HG02884 (cell line): ENCODE data around the gene RUNX1.
"Not testable (repeated sequence)": the region's sequence is repeated elsewhere in the genome, so short reads cannot be mapped to it uniquely, and the experiment has no call there.

Experiments used
- ATAC-seq: cut with Tn5 transposase; IDR thresholded peaks from one replicate; pipeline ENCODE4 v1.9.1; 2021; ENCODE audit warnings: mild to moderate bottlenecking, moderate library complexity; ENCODE audit not compliant: unreplicated experiment

The RUNX1 gene

DNA sequence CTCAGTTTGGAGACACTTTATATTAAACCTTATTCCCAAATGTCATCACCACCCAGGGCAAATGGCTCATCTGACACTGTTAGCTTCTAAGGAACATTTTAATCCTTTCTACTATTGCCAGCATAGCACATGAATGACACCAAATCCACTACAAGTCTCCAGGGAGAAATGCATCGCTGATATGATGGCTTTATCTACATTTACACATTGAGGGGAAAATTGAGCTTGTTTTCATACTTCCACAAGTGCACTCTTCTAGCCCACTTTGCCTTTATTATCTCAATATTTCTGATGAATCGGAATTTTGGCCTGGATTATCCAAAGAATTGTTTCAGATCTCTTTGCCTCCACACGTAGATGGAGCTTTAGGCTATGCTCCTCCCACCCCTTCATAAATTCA lies 75.4 kb downstream of the RUNX1 start:
- ATAC-seq: no peak

DNA sequence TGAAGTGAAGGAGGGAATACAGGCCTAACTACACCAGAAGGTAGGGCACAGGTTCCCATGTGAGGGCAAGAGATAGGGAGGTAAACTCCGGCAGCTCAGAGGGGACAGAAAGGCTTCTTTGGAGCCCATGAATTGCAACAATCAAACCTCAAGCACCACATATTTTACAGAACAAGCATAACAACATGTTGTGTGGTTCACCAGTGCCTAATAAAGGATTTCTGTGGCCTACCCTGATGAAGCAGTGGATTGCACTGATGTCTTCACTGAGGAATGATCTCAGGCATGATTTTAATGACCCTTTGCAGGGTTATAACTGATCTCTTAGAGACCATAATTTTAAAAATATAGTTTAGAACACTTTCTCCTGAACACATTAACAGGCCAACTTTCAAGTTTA lies 77.4 kb downstream of the RUNX1 start:
- ATAC-seq: no peak

DNA sequence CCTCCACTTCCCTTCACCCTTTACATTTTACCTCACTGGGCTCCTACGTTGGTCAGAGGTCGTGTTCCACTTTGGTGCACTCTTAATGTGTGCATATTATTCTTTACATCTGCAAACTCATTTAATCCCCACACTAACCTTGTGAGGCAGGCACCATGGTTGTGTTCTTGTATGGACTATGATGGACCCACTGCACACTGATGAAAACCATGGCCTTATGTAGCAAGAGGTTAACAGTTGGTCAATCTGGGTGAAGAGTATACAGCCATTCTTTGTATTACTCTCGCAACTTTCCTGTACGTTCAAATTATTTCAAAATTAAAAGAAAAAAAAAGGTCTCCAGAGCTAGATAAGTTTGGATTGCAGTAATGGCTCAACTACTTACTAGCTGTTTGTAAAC lies 78.5 kb downstream of the RUNX1 start:
- ATAC-seq: no peak

DNA sequence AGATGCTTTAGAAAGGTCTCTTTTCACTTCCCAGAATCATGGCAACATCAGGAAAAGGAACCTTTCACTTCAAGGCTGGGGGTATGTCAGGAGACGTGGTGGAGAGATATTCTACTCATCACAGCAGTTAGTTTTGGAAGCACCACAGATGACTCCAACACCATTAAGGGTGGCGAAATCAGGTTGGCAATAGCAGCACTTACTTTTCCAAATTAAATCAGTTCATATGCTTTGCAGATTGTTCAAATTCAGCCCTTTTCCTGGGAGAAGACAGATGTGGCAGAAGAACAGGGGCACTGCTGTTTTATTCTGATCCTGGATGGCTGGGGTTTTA lies 79.0 kb downstream of the RUNX1 start:
- ATAC-seq: no peak

DNA sequence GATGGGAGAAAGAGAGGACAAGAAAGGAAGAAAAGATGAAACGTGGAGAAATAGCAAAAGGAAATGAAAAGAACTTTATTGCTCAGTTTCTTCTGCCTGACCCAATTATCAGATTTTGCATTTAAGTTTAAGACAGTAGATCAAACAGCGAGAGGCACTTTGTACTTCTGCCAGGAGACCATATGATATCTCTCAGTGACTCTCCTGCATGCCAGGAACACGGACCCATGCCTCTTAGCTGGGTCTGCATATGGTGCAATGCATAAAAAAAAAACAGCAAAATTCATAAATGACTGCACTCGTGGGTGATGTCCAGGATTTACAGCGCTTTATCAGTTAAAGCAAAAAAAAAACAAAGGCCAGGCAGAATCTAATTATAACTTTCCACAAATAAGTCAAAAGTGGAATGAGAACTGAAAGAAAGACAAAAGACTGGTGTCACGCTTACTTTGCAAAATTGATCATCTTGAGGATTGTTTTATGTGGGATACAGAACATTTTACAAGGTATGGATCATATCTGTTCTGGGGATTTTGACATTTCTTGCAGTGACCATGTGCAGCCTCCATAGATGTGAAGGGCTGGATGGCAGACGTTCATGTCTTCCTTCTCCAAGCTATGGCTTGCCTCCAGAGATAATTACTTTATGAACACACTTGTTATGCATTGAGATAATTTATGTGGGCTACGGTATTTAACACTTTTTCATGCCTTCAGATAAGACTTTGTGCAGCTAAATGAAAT lies 79.5 kb downstream of the RUNX1 start:
- ATAC-seq: no peak

DNA sequence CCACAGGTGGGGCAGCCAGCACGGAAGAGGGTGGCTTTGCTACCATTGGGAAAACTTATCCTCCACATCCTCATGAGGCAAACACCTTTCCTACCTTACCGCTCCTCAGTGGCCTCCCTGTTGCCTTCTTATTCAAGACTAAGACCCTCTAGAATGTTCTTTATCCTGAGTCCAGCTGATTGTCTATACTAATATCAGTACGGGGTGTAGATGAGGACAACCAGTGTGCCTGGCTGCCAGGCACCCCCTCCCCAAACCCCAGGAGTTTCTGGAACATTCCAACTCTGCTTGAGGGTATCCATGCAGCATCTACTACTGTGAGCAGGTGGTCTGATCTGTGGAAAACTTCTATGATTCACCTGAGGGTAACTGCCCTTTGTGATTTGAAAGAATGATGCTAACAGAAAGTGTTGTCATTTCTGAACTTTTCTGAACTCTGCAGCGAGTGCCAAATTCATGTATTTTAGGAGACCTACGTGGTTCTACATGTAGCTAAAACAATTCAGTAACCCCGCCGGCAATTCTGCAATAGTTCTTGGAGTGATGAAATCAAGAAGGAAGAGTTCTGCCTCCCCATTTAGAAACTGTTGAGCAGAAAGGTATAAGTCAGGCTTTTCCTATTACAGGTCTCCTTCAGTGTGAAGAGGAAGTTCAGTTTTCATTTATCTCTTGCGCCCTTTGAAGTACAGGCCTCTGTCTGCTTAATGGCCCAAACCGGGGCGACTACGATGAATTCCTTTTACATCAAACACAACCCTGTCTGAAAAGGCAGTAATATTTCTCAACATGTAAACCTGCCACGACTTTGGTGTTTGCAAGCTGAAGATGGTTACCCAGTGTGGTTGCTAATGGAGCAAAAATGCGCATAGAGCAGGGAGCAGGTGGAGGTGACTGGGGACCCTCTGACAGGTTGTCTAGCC lies 80.4 kb downstream of the RUNX1 start:
- no peak for ATAC-seq

DNA sequence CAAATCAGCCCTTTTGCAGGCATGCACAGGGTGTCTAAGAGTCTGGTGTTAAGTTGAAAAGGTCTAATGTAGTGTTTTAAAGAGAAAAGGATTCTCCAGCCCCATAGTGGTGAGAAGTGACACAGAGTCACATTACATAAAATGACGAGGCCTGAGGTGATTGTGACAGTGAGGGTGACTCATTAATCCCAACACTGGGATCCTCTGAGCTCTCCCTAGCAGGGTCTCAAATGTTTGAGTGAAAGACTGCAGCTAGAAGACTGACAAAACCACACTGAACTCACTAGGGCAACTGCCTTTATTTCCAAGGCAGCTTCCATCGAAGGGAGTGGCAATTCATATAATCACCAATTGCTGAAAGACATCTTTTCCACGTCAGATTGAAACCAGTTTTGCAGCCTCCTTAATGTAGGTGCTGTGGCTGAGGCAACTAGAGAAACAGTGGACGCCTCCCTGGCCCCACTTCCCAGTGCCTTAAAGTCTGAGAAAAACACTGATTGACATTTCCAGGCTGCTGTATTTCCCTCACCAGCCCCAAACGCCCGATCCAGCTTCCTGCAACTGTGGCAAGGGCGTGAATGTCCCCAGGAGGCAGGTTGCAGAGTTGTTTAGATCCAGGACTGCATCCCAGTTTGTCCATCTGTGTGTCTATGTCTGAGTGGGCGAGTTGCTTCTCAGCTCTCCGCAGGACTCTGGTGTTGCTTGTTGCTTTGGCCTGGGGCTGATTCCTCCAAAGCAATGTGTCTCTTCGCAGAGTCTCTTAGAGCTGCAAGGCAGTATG lies 81.4 kb downstream of the RUNX1 start:
- no peak for ATAC-seq

DNA sequence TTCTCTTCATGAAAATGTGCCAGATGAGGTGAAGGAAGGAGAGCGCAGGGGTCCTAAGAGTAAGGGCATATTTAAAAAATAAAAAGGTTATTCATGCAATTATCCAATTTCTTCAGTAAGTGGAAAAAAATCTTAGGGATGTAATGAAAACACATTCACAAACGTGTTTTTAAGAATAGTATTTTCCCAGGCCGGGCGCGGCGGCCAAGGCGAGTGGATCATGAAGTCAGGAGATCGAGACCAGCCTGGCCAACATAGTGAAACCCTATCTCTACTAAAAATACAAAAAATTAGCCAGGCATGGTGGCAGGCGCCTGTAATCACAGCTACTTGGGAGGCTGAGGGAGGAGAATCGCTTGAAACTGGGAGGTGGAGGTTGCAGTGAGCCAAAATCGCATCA lies 82.2 kb downstream of the RUNX1 start:
- ATAC-seq: not testable (repeated sequence)

DNA sequence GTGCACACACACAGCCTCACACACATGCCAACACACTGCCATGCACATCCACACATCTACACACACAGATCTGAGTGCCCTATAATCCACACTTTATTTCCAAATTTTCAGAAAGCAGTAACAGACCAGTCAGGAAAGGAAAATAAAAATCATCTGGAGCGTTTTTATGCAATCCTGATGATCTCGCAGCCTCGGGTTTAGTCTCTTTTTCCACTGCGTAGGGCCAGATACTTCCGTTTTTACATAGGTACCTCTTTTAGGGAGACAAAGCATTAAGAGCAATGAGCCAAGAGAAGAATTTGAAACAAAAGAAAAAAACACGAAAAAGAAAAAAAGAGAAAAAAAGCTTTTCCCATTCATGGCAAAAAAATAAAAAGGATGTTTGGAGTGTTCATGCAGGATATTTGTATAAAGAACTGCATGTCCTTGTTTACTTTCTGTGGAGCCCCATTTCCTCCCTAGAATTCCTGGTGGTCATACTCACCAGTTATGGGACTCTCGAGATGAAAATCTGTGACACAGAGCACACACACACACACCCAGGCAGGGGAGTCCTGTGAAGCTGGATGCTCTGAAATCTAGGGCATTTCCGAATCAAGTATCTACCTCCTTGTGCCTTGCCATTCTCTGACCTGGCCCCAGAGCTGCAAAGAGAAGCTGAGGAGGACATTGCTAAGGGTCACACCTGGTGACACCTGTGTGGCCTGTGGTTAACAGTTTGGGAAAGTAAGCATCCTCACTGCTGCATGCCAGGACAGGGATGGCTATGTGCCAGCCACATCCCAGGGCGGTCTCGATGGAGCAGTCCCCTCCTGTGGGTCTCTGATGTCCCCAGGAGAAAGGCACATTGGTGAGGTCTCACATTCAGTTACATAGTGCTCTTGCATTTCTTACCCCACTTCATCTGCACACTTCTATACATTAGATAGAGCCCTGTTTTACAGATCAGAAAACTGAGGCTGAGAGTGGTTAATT lies 83.6 kb downstream of the RUNX1 start:
- no peak for ATAC-seq

DNA sequence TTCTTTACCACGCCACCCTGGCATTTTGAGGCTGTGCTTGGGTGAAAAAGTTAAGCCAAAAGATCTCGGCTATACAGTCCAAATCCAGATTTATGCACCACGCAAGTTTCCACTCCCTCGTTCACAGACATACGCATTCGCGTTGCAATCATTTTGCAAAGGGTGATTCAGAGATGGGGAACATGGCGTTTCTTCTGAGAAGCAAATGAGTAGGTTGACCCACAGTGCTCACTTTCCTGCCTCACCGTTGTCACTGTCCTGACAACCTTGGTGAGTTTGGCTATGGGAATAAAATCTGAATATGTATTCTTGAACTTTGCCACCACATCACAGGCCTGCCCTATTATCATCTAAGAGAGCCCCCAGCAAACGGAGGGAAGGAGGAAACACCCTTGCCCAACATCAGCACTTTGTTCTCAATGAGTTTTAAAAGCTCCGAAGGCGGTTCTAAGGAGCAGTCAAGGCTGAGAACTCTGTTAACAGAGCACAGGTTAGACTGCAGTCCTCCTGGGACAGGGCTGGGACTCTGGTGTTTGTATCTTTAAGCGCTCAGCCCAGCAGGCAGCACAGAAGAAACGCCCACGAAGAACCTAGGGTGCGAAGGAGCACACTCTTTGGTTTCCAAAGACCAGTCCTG lies 86.4 kb downstream of the RUNX1 start:
- ATAC-seq: no peak

DNA sequence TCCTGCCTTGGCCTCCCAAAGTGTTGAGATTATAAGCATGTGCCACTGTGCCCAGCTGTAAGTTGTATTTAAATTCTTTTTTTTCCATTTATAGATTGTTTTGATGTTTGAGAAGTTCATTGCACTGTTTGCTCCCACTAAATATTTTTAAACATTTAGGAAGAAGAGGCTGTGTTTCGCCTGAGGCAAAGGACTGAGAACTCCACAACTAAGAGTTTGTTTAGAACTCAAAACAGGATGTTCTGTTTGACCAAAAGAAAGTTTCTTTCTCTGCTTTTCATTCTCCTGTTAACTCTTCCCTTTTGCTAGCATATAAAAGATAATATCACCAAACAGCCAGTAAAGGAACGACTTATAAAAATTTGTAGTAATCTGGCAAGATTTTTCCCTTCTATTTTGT lies 87.0 kb downstream of the RUNX1 start:
- no peak for ATAC-seq

DNA sequence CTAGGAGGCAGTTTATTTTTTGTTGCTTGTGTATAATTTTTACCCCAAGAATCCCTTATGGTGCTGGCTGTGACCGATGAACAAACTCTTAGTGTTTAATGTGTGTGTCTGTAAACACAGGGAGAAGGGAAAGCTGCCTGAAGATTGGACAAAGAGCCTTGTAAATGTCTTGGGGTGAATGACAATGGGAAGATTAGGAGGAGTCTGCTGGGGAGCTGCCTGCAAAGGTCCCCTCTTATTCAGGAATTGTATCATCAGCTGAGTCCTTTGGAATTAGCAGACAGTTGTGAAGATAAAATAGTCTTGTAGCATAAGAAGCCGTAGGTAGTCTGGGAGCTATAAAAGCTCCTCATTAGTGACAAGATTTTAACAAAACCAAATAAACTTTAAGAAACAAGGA lies 88.4 kb downstream of the RUNX1 start:
- ATAC-seq: no peak

DNA sequence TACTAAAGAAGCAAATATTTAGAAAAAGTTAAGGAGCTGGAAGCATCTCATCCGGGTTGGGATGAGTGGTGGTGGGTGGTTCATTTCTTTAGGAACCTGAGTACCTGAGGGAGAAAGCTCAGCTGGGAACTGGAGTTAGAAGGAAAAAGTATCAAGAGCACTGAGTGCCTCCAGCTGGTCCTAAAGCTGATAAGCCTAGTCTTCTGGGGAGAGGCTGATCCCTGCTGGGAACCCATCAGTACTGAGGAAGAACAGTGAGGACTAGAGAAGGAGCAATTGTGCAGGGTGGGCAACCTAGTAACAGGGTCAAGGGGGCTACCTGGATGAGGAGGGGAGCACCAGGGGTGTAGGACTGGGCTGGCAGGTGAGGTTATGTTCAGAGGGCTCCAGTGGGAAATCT lies 89.5 kb downstream of the RUNX1 start:
- ATAC-seq: no peak

DNA sequence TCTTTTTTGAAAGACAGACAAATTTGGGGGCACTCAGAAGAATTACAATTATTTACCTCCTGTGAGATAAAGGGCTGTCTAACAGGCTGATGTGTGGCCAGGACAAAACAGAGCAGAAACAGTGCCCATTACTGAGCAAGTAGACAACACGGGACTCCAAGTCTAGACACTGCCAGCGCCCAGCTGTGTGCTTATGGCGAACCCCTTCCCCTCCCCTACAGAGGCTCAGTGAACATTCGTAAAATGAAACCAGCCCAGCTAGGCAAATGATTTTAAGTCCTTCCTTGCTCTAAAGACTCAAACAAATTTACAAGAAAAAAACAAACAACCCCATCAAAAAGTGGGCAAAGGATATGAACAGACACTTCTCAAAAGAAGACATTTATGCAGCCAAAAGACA lies 91.1 kb downstream of the RUNX1 start:
- no peak for ATAC-seq

DNA sequence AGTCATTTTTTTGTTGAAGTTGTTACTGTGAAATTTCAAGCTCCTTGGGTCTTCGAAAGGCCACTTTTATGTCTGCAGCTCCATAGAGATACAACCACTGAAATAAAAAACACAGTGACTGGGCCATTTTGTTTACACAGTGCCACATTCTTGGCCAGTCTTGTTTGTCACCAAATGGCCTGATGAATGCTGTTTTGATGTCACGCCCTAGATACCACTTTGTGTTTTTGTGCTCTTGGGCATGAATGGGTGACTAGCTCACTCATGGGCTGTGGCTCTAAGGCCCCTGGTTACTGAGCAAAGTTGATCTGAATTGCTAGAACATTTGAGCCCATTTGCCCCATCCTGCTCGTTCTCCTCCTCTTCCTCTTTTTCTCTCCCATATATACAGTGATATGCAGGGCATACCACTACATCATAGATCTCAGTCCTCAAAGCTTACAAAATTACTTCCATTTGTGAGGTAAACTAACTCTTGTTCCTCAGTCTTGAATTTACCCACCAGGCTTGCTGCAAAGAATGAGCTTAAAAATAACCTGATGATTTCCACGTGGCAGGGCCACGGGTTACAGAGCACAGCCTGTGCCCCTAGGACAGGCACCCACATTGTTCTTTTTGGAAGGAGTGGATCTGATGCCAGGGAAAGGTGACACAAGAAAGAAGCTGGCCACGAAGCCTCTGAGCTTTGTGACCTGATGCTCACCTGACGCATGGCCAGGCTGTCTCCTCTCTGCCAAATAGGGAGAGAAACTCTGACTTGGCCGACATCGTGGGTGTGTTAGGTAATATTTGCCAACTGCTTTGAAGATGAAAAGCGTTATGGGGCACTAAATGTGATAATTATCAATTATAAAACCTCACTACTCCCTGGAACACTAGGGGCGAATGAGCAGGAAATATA lies 92.4 kb downstream of the RUNX1 start:
- ATAC-seq: no peak

DNA sequence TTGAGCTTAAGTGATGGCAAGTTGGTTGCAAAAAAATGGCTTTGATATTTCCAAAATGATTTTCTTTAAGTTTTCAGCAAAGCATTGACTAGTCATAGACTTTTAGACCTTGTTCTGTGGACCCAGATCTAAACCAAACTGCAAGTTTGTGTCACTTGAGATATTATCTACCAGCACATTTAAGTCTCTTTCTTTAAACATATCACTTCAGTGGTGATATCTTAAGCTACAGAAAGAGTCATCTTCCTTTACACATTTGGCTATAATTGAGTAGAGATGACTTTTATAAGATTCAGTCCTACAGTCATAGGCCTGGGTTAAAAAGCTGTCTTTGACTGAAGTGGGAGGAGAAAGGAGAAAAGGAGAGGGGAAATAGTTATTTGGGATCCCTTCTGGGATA lies 95.2 kb downstream of the RUNX1 start:
- ATAC-seq: no peak

DNA sequence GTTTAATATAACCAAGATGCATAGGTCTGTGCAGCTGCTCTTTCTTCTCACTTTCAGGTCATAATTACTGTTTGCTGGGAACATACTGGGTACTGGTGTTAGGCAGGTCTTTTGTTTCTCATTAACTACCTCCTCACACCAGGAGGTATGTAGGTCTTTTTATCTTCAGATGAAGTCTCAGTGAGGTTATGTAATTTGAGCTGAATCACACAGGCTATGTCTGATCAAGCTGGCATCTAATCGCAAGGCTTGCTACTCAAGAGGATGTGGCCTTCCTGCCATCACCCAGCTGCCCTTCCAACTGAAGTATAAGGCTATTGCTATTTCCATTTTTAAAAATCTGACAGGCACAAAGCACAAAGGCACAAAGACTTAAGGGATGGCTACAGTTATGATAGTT lies 96.4 kb downstream of the RUNX1 start:
- ATAC-seq: no peak

DNA sequence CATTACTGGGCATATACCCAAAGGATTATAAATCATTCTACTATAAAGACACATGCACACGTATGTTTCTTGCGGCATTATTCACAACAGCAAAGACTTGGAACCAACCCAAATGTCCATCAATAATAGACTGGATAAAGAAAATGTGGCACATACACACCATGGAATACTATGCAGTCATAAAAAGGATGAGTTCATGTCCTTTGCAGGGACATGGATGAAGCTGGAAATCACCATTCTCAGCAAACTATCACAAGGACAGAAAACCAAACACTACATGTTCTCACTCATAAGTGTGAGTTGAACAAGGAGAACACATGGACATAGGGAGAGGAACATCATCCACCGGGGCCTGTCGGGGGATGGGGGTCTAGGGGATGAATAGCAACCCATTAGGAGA lies 97.2 kb downstream of the RUNX1 start:
- not testable (repeated sequence) for ATAC-seq

DNA sequence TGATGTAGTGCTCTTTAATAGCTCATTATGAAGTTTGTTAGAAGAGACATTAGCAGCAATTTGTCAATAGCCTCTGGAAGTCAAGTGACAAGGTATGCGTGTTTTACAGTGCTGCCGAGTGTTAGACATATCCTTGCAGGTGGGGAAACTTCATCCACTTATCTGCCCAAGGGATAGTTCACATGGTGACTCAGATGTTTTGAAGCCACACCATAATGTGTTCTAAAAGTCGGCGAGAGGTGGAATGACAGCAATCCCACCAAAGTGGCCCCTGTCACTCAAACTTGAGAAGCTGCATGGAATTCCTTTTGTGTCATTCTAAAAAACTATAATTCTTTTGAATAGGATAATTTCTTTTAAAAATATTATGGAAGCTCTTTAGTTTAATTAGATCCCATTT lies 98.1 kb downstream of the RUNX1 start:
- ATAC-seq: no peak
